ENCODE measurements around the gene OXCT1. TPM values are rescaled to one million over a fixed set of nuclear protein-coding genes. Genes with fewer than 3 reads are reported as not detected.

Gene OXCT1
- total and polyA plus RNA-seq, 2 of the 8 experiments (the other 6 are each of a cell fraction or from before 2014, with no cell fraction given): 10.1 to 28.2 TPM

GRCh38 chr5:41875121-41875520 is 4.9 kb upstream of the OXCT1 start:
- H3K23ac ChIP-seq (ENCODE audit: insufficient read length): no peak overlapping the region
- H3K56ac ChIP-seq (replicated peaks; ENCODE audit: insufficient read length, low read depth, low read length): no peak overlapping the region
- no peak overlapping the region for H3K9ac ChIP-seq (replicated peaks in 1 of 4; ENCODE audit: extremely low read depth in 1 of 4, low read depth in 3 of 4, low read length in 3 of 4)
- H2BK15ac ChIP-seq (ENCODE audit: low read length): no peak overlapping the region
- H3K36me3 ChIP-seq (ENCODE audit: control insufficient read depth in 2 of 4, insufficient read depth in 4 of 4, low read length in 3 of 4): no peaks in the 10 kb centered on the region
- FAIRE-seq (no peak), DNase-seq (ENCODE audit: low read depth in 1 of 2, low spot score in 2 of 2) (no peak)
- H2AK5ac ChIP-seq (ENCODE audit: low read depth, low read length): no peak overlapping the region
- no peak overlapping the region for H2BK20ac ChIP-seq (ENCODE audit: low read length)
- H3K79me2 ChIP-seq (ENCODE audit: control insufficient read depth in 1 of 2, insufficient read depth in 2 of 2, low read length in 2 of 2): no peaks in the 10 kb centered on the region
- no peaks in the 10 kb centered on the region for H3K79me1 ChIP-seq (ENCODE audit: low read depth, low read length)
- H3K14ac ChIP-seq (ENCODE audit: insufficient read length): no peak overlapping the region
- no peak overlapping the region for H3K4me3 ChIP-seq (ENCODE audit: extremely low read depth in 1 of 4, insufficient read depth in 2 of 4, low read depth in 3 of 4, low read length in 4 of 4)
- H4K5ac ChIP-seq (ENCODE audit: insufficient read length, low read depth, low read length): no peak overlapping the region
- no peak overlapping the region for H4K91ac ChIP-seq (replicated peaks; ENCODE audit: insufficient read length, low read length)
- H3K18ac ChIP-seq (ENCODE audit: extremely low read depth, low read length): no peak overlapping the region
- H3K27ac ChIP-seq (ENCODE audit: low read depth, low read length): no peak overlapping the region
- H3K23me2 ChIP-seq (ENCODE audit: low read depth, low read length): peaks cover 5% of the 10 kb centered on the region; the same call in 1 of the 2 replicates
- no peak overlapping the region for H3K4ac ChIP-seq (replicated peaks; ENCODE audit: insufficient read length, low read depth, low read length)
- CTCF ChIA-PET (ENCODE audit: partially characterized antibody): interaction anchor here (1.4 kb wide), 1 partner anchor 19 kb away, joined by 4 read pairs; no protein-coding TSS in a partner anchor
- no peak overlapping the region for H3K4me2 ChIP-seq (ENCODE audit: insufficient read depth in 1 of 2, low read depth in 2 of 2, low read length in 2 of 2)
- no peak overlapping the region for H4K8ac ChIP-seq (ENCODE audit: extremely low read depth, insufficient read depth, low read length)
- no peak overlapping the region for H2BK12ac ChIP-seq (ENCODE audit: low read depth, low read length)
- H3K27me3 ChIP-seq (replicated peaks in 1 of 4; ENCODE audit: control insufficient read depth in 3 of 4, extremely low read depth in 1 of 4, insufficient read depth in 3 of 4, low read length in 3 of 4): peaks cover 0 to 9% (median 2%) of the 10 kb centered on the region in 4 experiments; a peak in 3 of 7 replicates
- H2AFZ ChIP-seq (ENCODE audit: low read length): no peak overlapping the region
- H2BK5ac ChIP-seq (ENCODE audit: low read depth, low read length): no peak overlapping the region
- H2BK120ac ChIP-seq (replicated peaks; ENCODE audit: low read depth, low read length): no peak overlapping the region
- peaks cover 0 to 6% (median 1%) of the 10 kb centered on the region in 4 experiments; a peak in 3 of 7 replicates for H3K4me1 ChIP-seq (replicated peaks in 1 of 4; ENCODE audit: control insufficient read depth in 3 of 4, insufficient read depth in 4 of 4, low read length in 3 of 4)
- POLR2A ChIA-PET (ENCODE audit: partially characterized antibody): no interaction called here
- H3K9me3 ChIP-seq (ENCODE audit: insufficient read depth in 2 of 2, low read depth in 1 of 2, low read length in 1 of 2): no peaks in the 10 kb centered on the region
- H4K20me1 ChIP-seq (replicated peaks in 1 of 2; ENCODE audit: control insufficient read depth in 1 of 2, insufficient read depth in 2 of 2, low read length in 2 of 2): no peaks in the 10 kb centered on the region
- TF ChIP-seq BCL11A (IDR thresholded peaks at IDR 0.05; ENCODE audit: low read depth in 2 of 2, low read length in 2 of 2) (no peak), SP2 (IDR thresholded peaks at IDR 0.05; ENCODE audit: low read length) (no peak), JUN (IDR thresholded peaks at IDR 0.05; ENCODE audit: low read depth, low read length) (no peak), SIRT6 (IDR thresholded peaks at IDR 0.05; ENCODE audit: low read length) (no peak), KDM1A (IDR thresholded peaks at IDR 0.05; ENCODE audit: borderline replicate concordance, low read length) (no peak), ATF2 (IDR thresholded peaks at IDR 0.05; ENCODE audit: low read length) (no peak), CBX5 (IDR thresholded peaks at IDR 0.05; ENCODE audit: low read depth, low read length) (no peak), POU5F1 (IDR thresholded peaks at IDR 0.05; ENCODE audit: low read depth, low read length) (no peak), SP4 (IDR thresholded peaks at IDR 0.05; ENCODE audit: low read length) (no peak), CEBPB (IDR thresholded peaks at IDR 0.05; ENCODE audit: low read depth, low read length) (no peak), POLR2A (IDR thresholded peaks at IDR 0.05; ENCODE audit: control extremely low read depth in 1 of 2, low read depth in 2 of 2, low read length in 2 of 2) (no peak), JUND (IDR thresholded peaks at IDR 0.05; ENCODE audit: low read length) (no peak)

All from H1 (cell line).